Hepatocyte (in vitro differentiated cells): ENCODE measurements around the gene ST14. TPM values are rescaled to one million over a fixed set of nuclear protein-coding genes. Genes with fewer than 3 reads are reported as not detected.
"Not testable (repeated sequence)": the region's sequence is repeated elsewhere in the genome, so short reads cannot be mapped to it uniquely, and the experiment has no call there.

Experiments used
- DNase-seq: peaks from one replicate; pipeline ENCODE4 v3.0.0-alpha.2; 2016; ENCODE audit warnings: low spot score
- H2AFZ ChIP-seq: fragments of 200-600 bp; sonication (generic); 2 replicates; pipeline ENCODE4 v1.6.0; 2016; ENCODE audit warnings: antibody characterized with exemption, mild to moderate bottlenecking
- H3K27ac ChIP-seq: fragments of 200-600 bp; sonication (generic); 2 replicates; pipeline ENCODE4 v1.5.1; 2016; ENCODE audit warnings: mild to moderate bottlenecking
- H3K27me3 ChIP-seq: fragments of 200-600 bp; sonication (generic); 2 replicates; pipeline ENCODE4 v1.6.1; 2016
- H3K36me3 ChIP-seq: fragments of 200-600 bp; sonication (generic); replicated peaks from 2 replicates; pipeline ENCODE4 v1.5.1; 2016; ENCODE audit warnings: low read depth; ENCODE audit not compliant: insufficient read depth
- H3K4me1 ChIP-seq: fragments of 200-600 bp; sonication (generic); 2 replicates; pipeline ENCODE4 v1.5.1; 2016; ENCODE audit warnings: mild to moderate bottlenecking, moderate library complexity; ENCODE audit not compliant: insufficient read depth
- H3K4me2 ChIP-seq: fragments of 200-600 bp; sonication (generic); 2 replicates; pipeline ENCODE4 v1.6.0; 2016
- H3K4me3 ChIP-seq: fragments of 200-600 bp; sonication (generic); 2 replicates; pipeline ENCODE4 v1.5.1; 2016; ENCODE audit warnings: mild to moderate bottlenecking
- H3K79me2 ChIP-seq: fragments of 200-600 bp; sonication (generic); 2 replicates; pipeline ENCODE4 v1.6.0; 2017; ENCODE audit warnings: mild to moderate bottlenecking
- H3K9me2 ChIP-seq: fragments of 200-600 bp; sonication (generic); replicated peaks from 2 replicates; pipeline ENCODE4 v1.6.0; 2017; ENCODE audit warnings: mild to moderate bottlenecking; ENCODE audit not compliant: insufficient read depth
- H3K9me3 ChIP-seq: fragments of 200-600 bp; sonication (generic); 2 replicates; pipeline ENCODE4 v1.5.1; 2016; ENCODE audit warnings: low read depth, mild to moderate bottlenecking
- H4K20me1 ChIP-seq: fragments of 200-600 bp; sonication (generic); 2 replicates; pipeline ENCODE4 v1.6.0; 2016; ENCODE audit warnings: mild to moderate bottlenecking; ENCODE audit not compliant: insufficient read depth, poor library complexity, severe bottlenecking
- EZH2 ChIP-seq: fragments of 200-600 bp; sonication (generic); IDR thresholded peaks from 2 replicates; pipeline ENCODE4 v1.6.1; 2016; ENCODE audit warnings: antibody characterized with exemption, mild to moderate bottlenecking, borderline replicate concordance
- EZH2phosphoT487 ChIP-seq: fragments of 200-600 bp; sonication (generic); IDR thresholded peaks from one replicate; pipeline ENCODE4 v1.6.1; 2018; ENCODE audit warnings: antibody characterized with exemption, mild to moderate bottlenecking, low read depth, moderate library complexity; ENCODE audit not compliant: unreplicated experiment, severe bottlenecking
- WGBS: methylation state at CpG from one replicate; pipeline ENCODE4 v1.1.6; 2016; ENCODE audit warnings: low lambda C conversion rate; ENCODE audit errors: missing lambda C conversion rate; 5-methylcytosine and 5-hydroxymethylcytosine counted together
- polyA plus RNA-seq: library from polyadenylated mRNA; unstranded; fragments of >200 nt; fragmentation: Nextera tagmentation; extraction: Ambion mirVana; gene quantifications from 2 replicates; pipeline ENCODE4 v1.2.1, GENCODE V29; 2016
- total RNA-seq: library from RNA; depleted of rRNA; stranded (reverse); fragments of >200 nt; gene quantifications from 2 replicates; pipeline ENCODE4 v1.2.3, GENCODE V29; 2014
- TF ChIP-seq, protein P1 (sequence below): fragments of 200-600 bp; sonication (generic); IDR thresholded peaks from 2 replicates; pipeline ENCODE4 v1.5.1; 2016; ENCODE audit warnings: antibody characterized with exemption, mild to moderate bottlenecking; ENCODE audit not compliant: poor library complexity

The ST14 gene
- total and polyA plus RNA-seq, 2 experiments from 2014 or later: 85.2 to 93.3 TPM

DNA sequence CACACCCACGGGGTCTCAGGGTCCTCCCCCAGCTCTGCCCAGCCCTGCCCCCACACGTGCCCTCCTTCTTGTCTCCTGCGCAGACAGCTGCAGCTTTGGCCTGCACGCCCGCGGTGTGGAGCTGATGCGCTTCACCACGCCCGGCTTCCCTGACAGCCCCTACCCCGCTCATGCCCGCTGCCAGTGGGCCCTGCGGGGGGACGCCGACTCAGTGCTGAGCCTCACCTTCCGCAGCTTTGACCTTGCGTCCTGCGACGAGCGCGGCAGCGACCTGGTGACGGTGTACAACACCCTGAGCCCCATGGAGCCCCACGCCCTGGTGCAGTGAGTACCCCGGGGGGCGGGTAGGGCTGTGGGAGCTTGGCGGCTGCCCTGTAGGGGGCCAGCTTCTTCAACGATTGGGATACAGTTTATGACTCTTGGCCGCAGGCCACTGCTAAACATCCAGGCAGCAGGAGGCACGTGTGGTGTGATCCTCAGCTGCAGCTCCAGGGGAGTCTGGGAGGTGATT lies 30.8 kb downstream of the ST14 start:
- Histone ChIP-seq H3K4me2 (no peak overlapping the region), H3K79me2 (peaks cover 21% of the 10 kb centered on the region), H3K9me2 (no peaks in the 10 kb centered on the region), H3K4me1 (no peaks in the 10 kb centered on the region), H3K36me3 (no peaks in the 10 kb centered on the region), H4K20me1 (no peaks in the 10 kb centered on the region), H3K27ac (no peak overlapping the region), H3K27me3 (no peaks in the 10 kb centered on the region), H3K4me3 (no peak overlapping the region), H2AFZ (no peak overlapping the region), H3K9me3 (no peaks in the 10 kb centered on the region)
- 98% methylated on average over 22 of the region's 29 CpGs for WGBS
- TF ChIP-seq EZH2 (no peak), EZH2phosphoT487 (no peak)
- TF ChIP-seq, protein P1, sequence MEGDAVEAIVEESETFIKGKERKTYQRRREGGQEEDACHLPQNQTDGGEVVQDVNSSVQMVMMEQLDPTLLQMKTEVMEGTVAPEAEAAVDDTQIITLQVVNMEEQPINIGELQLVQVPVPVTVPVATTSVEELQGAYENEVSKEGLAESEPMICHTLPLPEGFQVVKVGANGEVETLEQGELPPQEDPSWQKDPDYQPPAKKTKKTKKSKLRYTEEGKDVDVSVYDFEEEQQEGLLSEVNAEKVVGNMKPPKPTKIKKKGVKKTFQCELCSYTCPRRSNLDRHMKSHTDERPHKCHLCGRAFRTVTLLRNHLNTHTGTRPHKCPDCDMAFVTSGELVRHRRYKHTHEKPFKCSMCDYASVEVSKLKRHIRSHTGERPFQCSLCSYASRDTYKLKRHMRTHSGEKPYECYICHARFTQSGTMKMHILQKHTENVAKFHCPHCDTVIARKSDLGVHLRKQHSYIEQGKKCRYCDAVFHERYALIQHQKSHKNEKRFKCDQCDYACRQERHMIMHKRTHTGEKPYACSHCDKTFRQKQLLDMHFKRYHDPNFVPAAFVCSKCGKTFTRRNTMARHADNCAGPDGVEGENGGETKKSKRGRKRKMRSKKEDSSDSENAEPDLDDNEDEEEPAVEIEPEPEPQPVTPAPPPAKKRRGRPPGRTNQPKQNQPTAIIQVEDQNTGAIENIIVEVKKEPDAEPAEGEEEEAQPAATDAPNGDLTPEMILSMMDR: no peak
- DNase-seq: no peak

DNA sequence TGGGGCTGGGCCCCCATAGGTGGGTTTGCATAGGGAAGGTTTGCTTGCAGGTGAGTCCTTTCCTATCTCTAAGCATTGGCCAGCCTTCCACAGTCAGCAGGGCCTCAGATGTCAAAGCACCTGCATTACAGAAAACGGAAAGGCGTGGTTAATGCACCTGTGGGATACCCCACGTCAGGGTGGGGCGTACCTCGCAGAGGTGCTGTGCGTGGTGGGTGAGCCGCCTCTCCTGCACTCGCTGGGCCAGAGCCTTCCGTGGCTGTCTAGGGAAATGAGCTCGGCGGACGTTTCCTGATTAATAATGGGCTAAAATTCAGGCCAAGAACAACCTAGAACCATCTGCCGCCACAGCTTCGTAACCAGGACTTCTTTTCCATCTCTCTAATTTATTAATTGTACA lies 32.3 kb downstream of the ST14 start:
- Histone ChIP-seq H3K4me2 (no peak overlapping the region), H3K9me3 (no peaks in the 10 kb centered on the region), H3K36me3 (no peaks in the 10 kb centered on the region), H4K20me1 (no peaks in the 10 kb centered on the region), H3K27ac (peak overlapping the region; percentile 50), H3K27me3 (no peaks in the 10 kb centered on the region), H3K9me2 (no peaks in the 10 kb centered on the region), H3K4me1 (no peaks in the 10 kb centered on the region), H2AFZ (no peak overlapping the region), H3K79me2 (peaks cover 6% of the 10 kb centered on the region), H3K4me3 (no peak overlapping the region)
- DNase-seq: no peak
- TF ChIP-seq EZH2phosphoT487 (no peak), EZH2 (no peak)
- TF ChIP-seq, protein P1: no peak
- WGBS: 94% methylated on average over 14 of the region's 14 CpGs

DNA sequence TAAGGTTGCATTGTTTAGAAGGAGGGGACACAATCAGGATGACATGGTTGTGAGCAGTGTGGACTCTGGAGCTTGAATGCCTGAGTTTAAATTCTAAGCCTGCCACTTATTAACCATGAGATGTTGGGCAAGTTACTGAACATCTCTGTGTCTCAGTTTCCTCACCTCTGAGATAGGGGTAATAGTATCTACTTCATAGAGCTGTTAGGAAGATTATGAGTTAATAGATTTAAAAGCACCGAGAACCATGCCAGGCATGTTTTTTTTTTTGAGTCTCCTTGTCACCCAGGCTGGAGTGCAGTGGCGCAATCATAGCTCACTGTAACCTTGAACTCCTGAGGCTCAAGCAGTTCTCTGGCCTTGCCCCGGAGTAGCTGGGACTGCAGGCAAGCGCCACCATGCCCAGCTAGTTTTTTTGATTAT lies 33.3 kb downstream of the ST14 start:
- TF ChIP-seq, protein P1: no peak
- TF ChIP-seq EZH2: no peak
- no peak for TF ChIP-seq EZH2phosphoT487
- DNase-seq: no peak

DNA sequence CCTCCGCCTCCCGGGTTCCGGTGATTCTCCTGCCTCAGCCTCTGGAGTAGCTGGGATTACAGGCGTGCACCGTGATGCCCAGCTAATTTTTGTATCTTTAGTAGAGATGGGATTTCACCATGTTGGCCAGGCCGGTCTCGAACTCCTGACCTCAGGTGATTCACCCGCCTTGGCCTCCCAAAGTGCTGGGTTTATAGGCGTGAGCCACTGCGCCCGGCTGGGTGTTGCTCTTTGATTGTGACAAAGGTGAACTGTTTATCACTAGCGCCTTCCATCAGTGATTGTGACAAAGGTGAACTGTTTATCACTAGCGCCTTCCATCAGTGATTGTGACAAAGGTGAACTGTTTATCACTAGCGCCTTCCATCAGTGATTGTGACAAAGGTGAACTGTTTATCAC lies 34.0 kb downstream of the ST14 start:
- H3K79me2 ChIP-seq, H3K4me2 ChIP-seq, H2AFZ ChIP-seq, H4K20me1 ChIP-seq, H3K27me3 ChIP-seq, DNase-seq, H3K9me2 ChIP-seq, H3K4me3 ChIP-seq, H3K36me3 ChIP-seq, H3K4me1 ChIP-seq, H3K9me3 ChIP-seq: not testable (repeated sequence)
- peak overlapping the region; percentile 50 for H3K27ac ChIP-seq
- 94% methylated on average over 14 of the region's 14 CpGs for WGBS

More for the DNA sequence above, 33.3 kb downstream of the ST14 start:
- no peaks in the 10 kb centered on the region for H3K9me3 ChIP-seq
- H4K20me1 ChIP-seq: no peaks in the 10 kb centered on the region
- no peak overlapping the region for H3K4me3 ChIP-seq
- H3K27me3 ChIP-seq: no peaks in the 10 kb centered on the region
- no peaks in the 10 kb centered on the region for H3K9me2 ChIP-seq
- H3K4me1 ChIP-seq: no peaks in the 10 kb centered on the region
- 73% methylated on average over 4 of the region's 4 CpGs for WGBS
- H3K36me3 ChIP-seq: no peaks in the 10 kb centered on the region
- no peaks in the 10 kb centered on the region for H3K79me2 ChIP-seq
- H3K4me2 ChIP-seq: no peak overlapping the region
- no peak overlapping the region for H2AFZ ChIP-seq
- H3K27ac ChIP-seq: peak overlapping the region; percentile 50
